Measurements from ENCODE around the gene KITLG.

Gene KITLG

GRCh38 chr12:88623777-88624548, 43.7 kb upstream of the KITLG start:
- no peaks in the 10 kb centered on the region for H3K27me3 ChIP-seq (replicated peaks; ENCODE audit: control insufficient read depth, insufficient read depth, low read length)
- TF ChIP-seq CTCF (IDR thresholded peaks at IDR 0.05; ENCODE audit: insufficient read depth, low read length, poor library complexity, severe bottlenecking) = no peak
- H3K36me3 ChIP-seq (ENCODE audit: control insufficient read depth, insufficient read depth, low read length) = no peaks in the 10 kb centered on the region
- DNase-seq (ENCODE audit: extremely low read depth, insufficient read length) = no peak
- H3K4me3 ChIP-seq (replicated peaks; ENCODE audit: low read depth, low read length) = no peak overlapping the region

GRCh38 chr12:88617352-88617751, 37.1 kb upstream of the KITLG start:
- no peak for TF ChIP-seq CTCF (IDR thresholded peaks at IDR 0.05; ENCODE audit: insufficient read depth, low read length, poor library complexity, severe bottlenecking)
- Histone ChIP-seq H3K36me3 (ENCODE audit: control insufficient read depth, insufficient read depth, low read length) (no peaks in the 10 kb centered on the region), H3K4me3 (replicated peaks; ENCODE audit: low read depth, low read length) (no peak overlapping the region), H3K27me3 (replicated peaks; ENCODE audit: control insufficient read depth, insufficient read depth, low read length) (no peaks in the 10 kb centered on the region)
- no peak for DNase-seq (ENCODE audit: extremely low read depth, insufficient read length)

GRCh38 chr12:88615490-88615889, 35.2 kb upstream of the KITLG start:
- no peak for TF ChIP-seq CTCF (IDR thresholded peaks at IDR 0.05; ENCODE audit: insufficient read depth, low read length, poor library complexity, severe bottlenecking)
- DNase-seq (ENCODE audit: extremely low read depth, insufficient read length) = no peak
- no peaks in the 10 kb centered on the region for H3K27me3 ChIP-seq (replicated peaks; ENCODE audit: control insufficient read depth, insufficient read depth, low read length)
- no peak overlapping the region for H3K4me3 ChIP-seq (replicated peaks; ENCODE audit: low read depth, low read length)
- H3K36me3 ChIP-seq (ENCODE audit: control insufficient read depth, insufficient read depth, low read length) = no peaks in the 10 kb centered on the region

GRCh38 chr12:88604646-88605045, 24.4 kb upstream of the KITLG start:
- DNase-seq (ENCODE audit: extremely low read depth, insufficient read length) = no peak

GRCh38 chr12:88600272-88600671, 20.0 kb upstream of the KITLG start:
- Histone ChIP-seq H3K4me3 (replicated peaks; ENCODE audit: low read depth, low read length) (no peak overlapping the region), H3K36me3 (ENCODE audit: control insufficient read depth, insufficient read depth, low read length) (no peaks in the 10 kb centered on the region), H3K27me3 (replicated peaks; ENCODE audit: control insufficient read depth, insufficient read depth, low read length) (no peaks in the 10 kb centered on the region)
- DNase-seq (ENCODE audit: extremely low read depth, insufficient read length) = no peak
- no peak for TF ChIP-seq CTCF (IDR thresholded peaks at IDR 0.05; ENCODE audit: insufficient read depth, low read length, poor library complexity, severe bottlenecking)

More at GRCh38 chr12:88604646-88605045, 24.4 kb upstream of the KITLG start:
- H3K27me3 ChIP-seq (replicated peaks; ENCODE audit: control insufficient read depth, insufficient read depth, low read length) = no peaks in the 10 kb centered on the region
- H3K4me3 ChIP-seq (replicated peaks; ENCODE audit: low read depth, low read length) = no peak overlapping the region
- no peaks in the 10 kb centered on the region for H3K36me3 ChIP-seq (ENCODE audit: control insufficient read depth, insufficient read depth, low read length)
- no peak for TF ChIP-seq CTCF (IDR thresholded peaks at IDR 0.05; ENCODE audit: insufficient read depth, low read length, poor library complexity, severe bottlenecking)
